NCI-H345 treated with DMSO at 0.1 percent for 48 hours (cell line): ENCODE measurements around the gene PRSS37.
"Not testable (repeated sequence)": the region's sequence is repeated elsewhere in the genome, so short reads cannot be mapped to it uniquely, and the experiment has no call there.

Experiments
- DNase-seq: peaks from one replicate; lab custom pipeline; 2025; ENCODE audit not compliant: unreplicated experiment; lab: John Stamatoyannopoulos, UW

PRSS37 gene

GRCh38 chr7:141841385-141841784, at the start of gene PRSS37:
Gene PRSS37, minus strand, starts transcription at chr7:141841485. Its CDS starts 436 bp downstream, at chr7:141841049.
- DNase-seq: no peak

GRCh38 chr7:141889321-141889720, 48.0 kb upstream of the PRSS37 start:
- DNase-seq: no peak

- DNase-seq: no peak
Observed at GRCh38 chr7:141884539-141885225, 43.4 kb upstream of the PRSS37 start.

- no peak for DNase-seq
Observed at GRCh38 chr7:141880960-141881359, 39.7 kb upstream of the PRSS37 start.

- DNase-seq: no peak
Observed at GRCh38 chr7:141877365-141877764, 36.1 kb upstream of the PRSS37 start.

GRCh38 chr7:141876371-141876770, 35.1 kb upstream of the PRSS37 start:
- DNase-seq: no peak

GRCh38 chr7:141875453-141875852, 34.2 kb upstream of the PRSS37 start:
- no peak for DNase-seq

GRCh38 chr7:141874787-141875186, 33.5 kb upstream of the PRSS37 start:
- no peak for DNase-seq

GRCh38 chr7:141872931-141873330, 31.6 kb upstream of the PRSS37 start:
- DNase-seq: no peak

GRCh38 chr7:141866974-141867373, 25.7 kb upstream of the PRSS37 start:
- DNase-seq: no peak

- DNase-seq: no peak
Observed at GRCh38 chr7:141864765-141865447, 23.6 kb upstream of the PRSS37 start.

- no peak for DNase-seq
Observed at GRCh38 chr7:141860207-141860606, 18.9 kb upstream of the PRSS37 start.

GRCh38 chr7:141847996-141848395, 6.7 kb upstream of the PRSS37 start:
- DNase-seq: no peak

- DNase-seq: peak; percentile 44
Observed at GRCh38 chr7:141844256-141844655, 3.0 kb upstream of the PRSS37 start.

GRCh38 chr7:141842904-141843303, 1.6 kb upstream of the PRSS37 start:
- no peak for DNase-seq

- no peak for DNase-seq
Observed at GRCh38 chr7:141840708-141841107, 577 bp downstream of the PRSS37 start.

- no peak for DNase-seq
Observed at GRCh38 chr7:141839256-141839655, 2.0 kb downstream of the PRSS37 start.

- DNase-seq: no peak
Observed at GRCh38 chr7:141838581-141838980, 2.7 kb downstream of the PRSS37 start.

GRCh38 chr7:141837683-141838082, 3.6 kb downstream of the PRSS37 start:
- DNase-seq: no peak

GRCh38 chr7:141822432-141822831, 18.9 kb downstream of the PRSS37 start:
- DNase-seq: not testable (repeated sequence)

GRCh38 chr7:141820067-141820466, 21.2 kb downstream of the PRSS37 start:
- no peak for DNase-seq

- no peak for DNase-seq
Observed at GRCh38 chr7:141792526-141792925, 48.8 kb downstream of the PRSS37 start.

- DNase-seq: no peak
Observed at GRCh38 chr7:141789917-141790316, 51.4 kb downstream of the PRSS37 start, which contains the start of gene TAS2R5. Gene TAS2R5, plus strand, starts transcription at chr7:141790217. Its CDS starts 145 bp downstream, at chr7:141790362.
